Superior temporal gyrus (tissue), 1 donor: Measurements from ENCODE around the gene SGCB.
"Not testable (repeated sequence)": the region's sequence is repeated elsewhere in the genome, so short reads cannot be mapped to it uniquely, and the experiment has no call there.

Experiments
- DNase-seq: peaks from one replicate; pipeline ENCODE4 v3.0.0-alpha.2; 2016; ENCODE audit errors: extremely low spot score

Gene SGCB, protein sequence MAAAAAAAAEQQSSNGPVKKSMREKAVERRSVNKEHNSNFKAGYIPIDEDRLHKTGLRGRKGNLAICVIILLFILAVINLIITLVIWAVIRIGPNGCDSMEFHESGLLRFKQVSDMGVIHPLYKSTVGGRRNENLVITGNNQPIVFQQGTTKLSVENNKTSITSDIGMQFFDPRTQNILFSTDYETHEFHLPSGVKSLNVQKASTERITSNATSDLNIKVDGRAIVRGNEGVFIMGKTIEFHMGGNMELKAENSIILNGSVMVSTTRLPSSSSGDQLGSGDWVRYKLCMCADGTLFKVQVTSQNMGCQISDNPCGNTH

DNA sequence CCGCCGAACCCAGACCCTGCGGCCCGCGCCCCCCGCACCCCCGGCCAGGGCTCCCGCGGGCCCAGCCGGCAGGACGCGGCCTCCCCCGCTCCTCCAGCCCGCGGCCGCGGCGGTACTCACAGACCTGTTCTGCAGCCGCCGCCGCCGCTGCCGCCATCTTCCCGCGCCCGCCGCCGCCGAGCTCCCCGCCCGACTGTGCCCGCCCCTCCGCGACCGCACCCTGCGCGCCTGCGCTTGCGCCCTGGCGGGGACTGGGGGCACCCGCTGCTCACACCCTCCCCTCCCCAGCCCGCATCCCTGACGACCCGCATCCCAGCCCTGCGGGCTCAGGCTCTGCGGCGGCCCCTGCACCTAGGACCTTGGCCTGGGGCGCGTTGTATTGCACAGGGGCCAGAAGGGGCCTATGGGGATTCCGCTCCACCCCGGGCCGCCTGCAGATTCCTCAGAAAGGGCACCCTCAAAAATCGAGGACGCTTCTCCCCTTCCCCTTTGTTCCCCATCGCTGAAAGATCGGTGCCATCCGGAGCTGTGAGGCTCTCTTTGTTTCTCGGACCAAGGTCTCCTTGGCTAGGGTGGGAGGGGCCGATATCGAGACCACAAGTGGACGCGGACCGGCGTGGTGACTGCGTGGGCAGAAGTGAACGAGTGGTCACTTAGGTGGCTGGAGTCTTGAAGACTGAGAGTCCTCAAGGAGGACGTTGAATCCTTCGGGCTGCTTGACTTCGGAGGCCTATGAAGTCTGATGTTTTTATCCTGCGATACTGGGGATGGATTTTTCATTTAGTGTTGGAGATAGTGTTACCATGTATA, at the start of gene SGCB:
SGCB (minus strand) TSS at position 197 of the 810 bp plus-strand sequence; CDS start at position 157, 40 bp downstream.
- DNase-seq, result peak; percentile 72

DNA sequence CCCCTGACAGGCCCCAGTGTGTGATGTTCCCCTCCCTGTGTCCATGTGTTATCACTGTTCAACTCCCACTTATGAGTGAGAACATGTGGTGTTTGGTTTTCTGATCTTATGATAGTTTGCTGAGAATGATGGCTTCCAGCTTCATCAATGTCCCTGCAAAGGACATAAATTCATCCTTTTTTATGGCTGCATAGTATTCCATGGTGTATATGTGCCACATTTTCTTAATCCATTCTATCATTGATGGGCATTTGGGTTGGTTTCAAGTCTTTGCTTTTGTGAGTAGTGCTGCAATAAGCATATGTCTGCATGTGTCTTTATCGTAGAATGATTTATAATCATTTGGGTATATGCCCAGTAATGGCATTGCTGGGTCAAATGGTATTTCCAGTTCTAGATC, 48.3 kb upstream of the SGCB start:
- DNase-seq, result not testable (repeated sequence)

DNA sequence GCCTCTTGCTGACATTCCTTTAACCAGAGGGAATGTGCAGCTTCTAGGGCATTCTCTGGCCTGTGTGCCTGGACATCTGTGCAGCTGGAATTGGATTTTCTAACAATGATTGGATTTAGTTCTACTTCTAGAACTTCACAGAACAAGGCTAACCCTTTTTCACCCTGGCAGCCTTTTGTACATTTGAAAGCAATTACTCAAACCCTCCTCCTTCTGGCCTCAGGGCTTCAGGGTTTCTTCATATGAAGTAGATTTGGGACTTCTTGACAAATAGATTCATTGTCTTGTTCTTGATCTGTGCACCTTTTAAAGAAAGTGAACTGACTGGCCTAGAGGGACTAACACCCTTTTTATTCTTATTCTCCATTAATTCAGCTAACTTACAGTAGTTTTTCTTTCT, 43.1 kb upstream of the SGCB start:
- no peak for DNase-seq

DNA sequence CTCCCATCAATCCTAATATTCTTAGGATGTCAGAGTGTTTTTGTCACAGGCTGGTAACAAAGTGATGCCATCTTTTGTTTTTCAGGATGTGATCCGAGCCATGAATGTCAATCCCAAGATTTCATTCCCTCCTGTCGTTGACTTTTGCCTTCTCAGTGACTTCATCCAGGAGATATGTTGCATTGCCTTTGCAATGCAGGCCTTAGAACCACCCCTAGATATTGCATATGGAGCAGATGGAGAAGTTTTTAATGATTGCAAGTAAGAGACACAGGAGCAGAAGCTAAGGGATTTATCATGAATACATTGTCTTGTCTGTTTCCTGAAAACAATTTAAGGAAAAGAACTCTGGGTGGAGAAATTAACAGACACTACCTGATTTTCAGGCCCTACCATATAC, 41.6 kb upstream of the SGCB start:
- DNase-seq, result no peak

DNA sequence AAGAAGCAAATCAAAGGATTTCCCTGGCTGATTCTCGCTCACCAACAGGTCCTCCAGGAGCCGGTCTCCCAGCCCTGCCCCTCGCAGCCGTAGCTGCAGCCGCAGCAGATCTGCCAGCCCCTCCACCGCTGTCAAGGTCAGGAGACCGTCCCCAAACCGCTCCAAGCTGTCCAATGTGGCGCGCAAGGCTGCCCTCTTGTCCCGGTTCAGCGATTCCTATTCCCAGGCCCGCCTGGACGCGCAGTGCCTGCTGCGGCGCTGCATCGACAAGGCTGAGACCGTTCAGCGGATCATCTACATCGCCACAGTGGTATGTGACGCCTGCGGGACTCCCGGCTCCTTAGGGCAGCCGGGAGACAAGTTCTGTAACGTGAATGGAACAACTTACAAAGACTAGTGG, 38.6 kb upstream of the SGCB start:
- DNase-seq, result no peak

DNA sequence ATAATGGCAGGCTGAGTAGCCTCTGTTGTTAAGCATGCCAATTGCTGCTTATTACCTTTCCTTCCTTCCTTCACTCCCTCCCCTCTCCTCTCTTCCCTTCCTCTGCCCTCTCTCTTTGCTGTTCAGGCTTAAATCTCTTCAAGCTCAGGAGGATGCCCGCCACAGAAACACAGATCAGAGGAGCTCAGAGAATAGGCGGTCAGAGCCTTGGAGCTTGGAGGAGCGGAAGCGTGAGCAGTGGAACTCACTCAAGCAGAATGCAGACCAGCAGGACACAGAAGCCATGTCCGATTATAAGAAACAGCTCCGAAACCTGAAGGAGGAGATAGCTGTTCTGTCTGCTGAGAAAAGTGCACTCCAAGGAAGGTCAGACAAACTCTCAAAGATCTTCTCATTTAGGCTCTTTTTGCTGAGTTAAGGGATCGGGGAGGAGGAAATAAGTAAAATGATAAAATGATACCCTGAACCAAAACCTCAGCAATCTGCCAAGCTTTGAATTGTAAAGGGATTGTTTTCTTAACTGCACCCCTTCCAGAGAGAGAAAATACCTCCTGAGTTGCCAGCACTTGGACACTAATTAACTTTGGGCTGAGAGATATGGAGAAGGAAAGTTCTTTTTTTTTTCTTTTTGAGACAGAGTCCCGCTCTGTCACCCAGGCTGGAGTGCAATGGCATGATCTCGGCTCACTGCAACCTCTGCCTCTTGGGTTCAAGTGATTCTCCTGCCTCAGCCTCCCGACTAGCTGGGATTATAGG, 33.9 kb upstream of the SGCB start:
- no peak for DNase-seq

DNA sequence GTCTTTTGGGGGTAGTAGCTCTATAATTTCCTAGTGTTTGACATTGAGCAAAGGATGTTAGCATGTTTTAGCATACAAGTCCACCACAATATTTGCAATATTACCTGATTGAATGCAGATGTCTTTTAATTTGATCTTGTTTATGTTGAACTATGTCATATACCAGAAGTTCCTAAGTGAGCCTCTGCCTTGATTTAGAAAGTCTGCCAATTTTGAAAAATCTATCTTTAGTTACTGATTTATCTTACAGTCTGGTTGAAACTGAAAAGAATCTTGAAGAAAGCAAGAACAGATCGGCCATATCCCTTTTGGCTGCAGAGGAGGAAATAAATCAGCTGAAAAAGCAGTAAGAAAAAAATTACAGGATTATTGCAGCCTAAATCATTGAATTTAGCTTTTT, 31.5 kb upstream of the SGCB start:
- DNase-seq, result no peak

DNA sequence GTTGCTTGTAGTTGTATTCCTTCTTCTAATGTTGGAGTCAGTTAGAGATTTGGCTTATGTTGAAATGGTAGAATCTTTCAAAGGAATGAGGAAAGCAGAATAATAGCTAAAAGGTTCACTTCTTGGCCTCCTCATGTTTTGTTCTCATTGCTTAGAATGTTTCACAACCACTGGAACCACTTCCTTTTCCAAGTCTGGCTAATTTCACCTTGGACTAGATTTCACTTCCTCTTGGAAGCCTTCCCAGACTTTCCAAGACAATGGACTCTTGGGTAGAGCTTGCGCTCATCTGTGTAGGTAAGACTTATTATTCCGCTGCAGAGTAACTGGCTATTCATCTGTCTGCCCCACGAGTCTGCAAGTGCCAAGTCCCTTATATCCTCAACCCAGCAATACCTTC, 21.3 kb upstream of the SGCB start:
- peak; percentile 51 for DNase-seq

DNA sequence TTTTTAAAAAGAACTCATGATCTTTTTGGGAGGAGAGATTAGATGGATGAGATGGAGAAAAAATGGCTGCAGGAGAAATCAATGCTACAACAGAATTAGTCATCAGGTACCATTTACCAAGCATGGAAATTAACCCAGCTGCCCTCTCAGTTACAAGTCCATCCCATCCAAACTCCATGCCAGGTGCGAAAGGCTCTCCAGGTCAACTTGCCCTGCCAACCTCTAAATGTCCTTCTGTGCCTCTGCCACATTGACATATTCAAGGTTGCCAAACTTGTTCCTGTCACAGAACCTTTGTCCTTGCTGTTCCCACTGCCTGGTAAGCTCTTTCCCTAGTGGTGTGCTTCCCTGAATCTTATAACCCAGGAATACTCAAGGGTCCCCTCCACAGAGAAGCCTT, 20.2 kb upstream of the SGCB start:
- DNase-seq, result no peak

DNA sequence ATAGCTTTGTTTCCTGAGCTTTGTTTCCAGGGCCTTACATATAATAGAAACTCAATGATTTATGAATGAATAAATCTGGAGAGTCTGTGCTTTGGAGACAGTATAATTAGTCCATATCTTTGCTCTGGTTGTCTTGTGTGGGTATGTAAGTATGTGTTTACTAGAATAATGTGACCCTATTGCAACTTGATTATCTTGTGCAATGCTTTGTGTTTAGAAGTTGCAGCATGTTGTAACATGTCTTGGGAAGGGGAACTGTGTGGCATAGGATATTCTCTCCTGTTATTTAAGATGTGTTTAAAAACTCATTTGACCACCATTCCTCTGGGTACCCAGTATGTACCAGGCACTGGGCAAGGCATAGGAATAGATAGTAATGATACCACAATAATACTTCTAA, 19.1 kb upstream of the SGCB start:
- DNase-seq, result no peak

DNA sequence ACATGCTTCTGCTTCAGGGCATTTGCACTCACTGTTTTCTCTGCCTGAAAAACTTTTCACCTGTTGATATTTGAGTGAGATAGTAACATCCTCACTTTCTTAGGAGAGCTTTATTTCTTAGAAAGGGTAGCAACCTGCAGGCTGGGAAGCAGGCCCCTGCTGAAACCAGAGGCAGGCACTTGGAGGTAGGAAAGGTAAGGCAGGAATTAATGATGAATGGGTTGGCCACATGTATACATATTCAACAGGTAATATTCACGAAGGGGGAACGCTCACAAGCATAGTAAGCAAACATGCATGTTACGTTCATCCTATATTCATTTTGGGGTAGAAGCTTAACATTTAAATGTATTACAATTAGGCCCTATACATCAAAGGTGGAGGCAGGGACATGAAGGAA, 16.2 kb upstream of the SGCB start:
- DNase-seq, result no peak

DNA sequence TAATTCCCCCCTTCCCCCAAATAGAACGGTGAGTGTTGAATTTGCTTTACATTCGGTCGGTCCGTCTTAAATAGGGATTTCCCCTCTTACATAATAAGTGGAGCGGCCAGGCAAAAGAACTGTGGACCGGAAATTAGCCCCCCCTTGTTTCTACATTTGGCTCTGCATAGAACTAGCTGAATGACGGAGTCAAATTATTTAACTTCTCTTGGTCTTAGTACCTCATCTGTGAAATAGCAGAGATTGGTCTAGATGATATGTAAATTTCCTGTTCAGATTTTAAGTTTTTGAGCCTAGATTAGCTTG, 14.3 kb upstream of the SGCB start:
- no peak for DNase-seq

DNA sequence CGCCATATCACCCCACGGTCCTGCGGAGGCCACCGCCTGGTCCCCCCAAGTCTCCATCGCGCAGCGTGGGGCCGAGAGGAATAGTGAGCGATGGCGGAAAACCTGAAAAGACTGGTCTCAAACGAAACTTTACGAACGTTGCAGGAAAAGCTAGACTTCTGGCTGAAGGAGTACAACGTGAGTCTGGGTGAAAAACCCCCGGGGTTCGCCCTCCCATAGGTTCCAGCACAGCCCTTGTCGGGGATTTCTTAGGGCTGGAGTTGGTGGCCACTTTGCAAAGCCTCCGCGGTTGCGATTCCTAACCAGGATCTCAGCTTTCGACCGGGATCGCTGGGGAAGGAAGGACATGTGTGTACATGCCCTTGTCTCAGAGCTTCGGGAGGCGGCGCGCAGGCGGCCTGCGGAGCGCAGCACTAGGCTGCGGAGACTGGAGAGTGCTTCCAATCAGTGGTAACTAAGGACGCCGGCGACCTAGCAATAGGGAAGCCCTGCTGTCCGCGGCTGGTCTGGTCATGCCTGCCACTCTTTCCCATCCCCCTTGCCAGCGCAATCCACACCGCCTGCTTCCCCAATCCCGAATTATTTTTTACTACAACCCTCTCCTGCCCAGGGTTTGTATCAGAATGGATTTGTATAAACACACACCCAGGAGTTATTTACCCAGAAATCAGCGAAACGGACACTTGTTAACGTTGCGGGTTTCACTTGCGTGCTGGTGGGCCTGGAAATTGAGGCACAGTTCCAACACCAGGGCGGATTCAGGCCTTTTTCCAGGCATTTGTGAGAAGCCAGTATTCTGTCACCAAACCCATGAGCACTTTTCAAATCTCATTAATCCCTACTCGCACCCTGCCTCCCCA, 13.7 kb upstream of the SGCB start:
- no peak for DNase-seq

DNA sequence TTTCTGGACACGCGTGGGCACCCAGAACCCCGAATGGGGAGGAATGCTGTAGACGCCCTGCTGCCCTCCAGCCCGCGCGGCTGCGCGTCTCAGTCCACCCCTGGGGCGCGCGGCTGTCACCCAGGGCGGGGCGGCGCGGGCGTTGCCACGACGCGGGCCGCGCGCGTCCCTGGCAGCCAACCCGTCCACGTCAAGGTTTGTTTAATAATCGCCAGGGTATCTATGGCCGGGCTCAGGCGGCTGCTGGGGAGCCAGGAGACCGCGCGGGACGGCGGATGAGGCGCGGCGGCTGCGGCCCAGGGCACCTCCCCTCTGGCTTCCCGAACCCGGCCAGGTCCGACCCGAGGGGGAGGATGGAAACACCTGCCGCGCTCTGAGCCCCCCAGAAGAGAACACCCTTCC, 13.1 kb upstream of the SGCB start, which contains the start of gene SPATA18:
SPATA18 (plus strand) TSS at position 92 of the 402 bp plus-strand sequence. CDS start 401 bp downstream, outside the sequence.
- DNase-seq, result no peak

DNA sequence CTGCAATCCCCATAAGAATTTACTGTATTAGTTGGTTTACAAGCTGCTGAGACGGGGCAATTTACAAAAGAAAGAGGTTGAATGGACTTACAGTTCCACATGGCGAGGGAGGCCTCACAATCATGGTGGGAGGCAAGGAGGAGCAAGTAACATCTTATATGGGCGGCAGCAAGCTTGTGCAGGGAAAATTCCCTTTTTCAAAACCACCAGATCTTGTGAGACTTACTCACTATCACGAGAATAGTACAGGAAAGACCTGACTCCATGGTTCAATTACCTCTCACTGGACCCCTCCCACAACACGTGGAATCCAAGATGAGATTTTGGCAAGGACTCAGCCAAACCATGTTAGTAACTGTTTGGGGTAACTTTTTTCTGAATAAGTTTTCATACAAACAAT, 11.2 kb upstream of the SGCB start:
- no peak for DNase-seq

DNA sequence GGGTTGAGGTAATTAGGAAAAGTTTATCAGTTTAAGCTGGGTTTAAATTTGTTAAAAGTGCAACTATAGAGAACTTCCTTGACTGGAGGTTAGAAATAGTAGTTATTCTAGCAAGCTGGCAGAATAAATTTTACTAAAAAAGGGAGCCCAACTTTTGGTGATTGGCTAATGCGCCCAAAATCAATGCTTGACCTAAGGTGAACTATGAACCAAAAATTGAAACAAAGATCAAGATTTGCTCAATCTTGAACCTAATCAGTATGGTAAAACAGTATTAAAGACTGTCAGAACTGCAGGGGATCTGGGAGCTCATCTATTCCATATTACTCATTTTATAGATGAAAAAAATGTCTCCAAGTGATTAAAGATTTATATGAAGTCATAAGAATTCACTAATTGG, 6.9 kb upstream of the SGCB start:
- DNase-seq, result no peak

DNA sequence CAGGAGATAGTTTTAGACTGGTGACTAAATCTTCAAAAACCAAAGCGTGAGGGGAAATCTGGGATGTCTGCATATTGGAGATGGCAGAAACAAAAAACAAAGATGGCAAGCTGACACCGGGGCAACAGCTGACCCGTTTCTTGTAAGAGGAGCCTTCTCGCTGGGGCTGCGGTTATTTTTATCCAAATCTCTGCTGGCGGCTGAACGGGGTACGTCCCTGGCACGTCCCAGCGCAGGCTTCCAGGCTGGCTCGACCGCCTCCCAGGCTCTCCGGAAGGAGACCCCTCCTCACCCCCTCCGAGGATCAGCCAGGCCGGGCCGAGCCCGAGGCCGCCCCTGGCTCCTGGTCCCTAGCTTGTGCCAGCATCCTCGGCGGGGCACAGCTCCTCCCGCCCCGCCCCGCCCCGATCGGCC, 403 bp downstream of the SGCB start:
- DNase-seq, result peak; percentile 56

DNA sequence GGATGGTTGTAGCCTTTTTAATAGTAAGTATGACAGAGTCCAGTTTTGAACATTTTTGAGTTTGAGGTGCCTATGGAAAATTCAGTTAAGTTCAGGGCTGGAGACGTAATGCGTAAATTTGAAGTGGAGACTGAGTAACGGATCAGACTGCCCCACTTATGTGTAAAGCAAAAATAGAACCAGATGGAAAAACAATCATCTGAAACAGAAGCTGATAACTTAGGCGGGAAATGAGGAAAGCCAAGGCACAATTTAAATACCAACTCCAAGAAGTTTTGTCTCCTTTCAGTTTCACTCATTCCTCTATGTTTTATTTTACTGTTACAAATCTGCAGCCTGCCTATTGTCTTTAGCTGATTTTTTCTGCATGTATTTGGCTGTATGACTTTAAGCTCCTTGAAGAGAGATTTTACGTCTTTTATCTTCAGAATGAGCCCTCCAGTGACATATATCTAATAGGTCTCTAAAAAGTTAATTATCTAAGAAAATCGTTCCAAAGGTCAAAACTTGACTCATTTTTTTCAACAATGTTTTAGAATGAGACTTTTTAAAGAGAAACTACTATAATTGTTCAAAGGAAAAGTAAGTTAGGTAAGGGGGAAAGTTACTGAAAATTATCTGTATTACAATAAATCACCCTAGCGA, 1.1 kb downstream of the SGCB start:
- no peak for DNase-seq

DNA sequence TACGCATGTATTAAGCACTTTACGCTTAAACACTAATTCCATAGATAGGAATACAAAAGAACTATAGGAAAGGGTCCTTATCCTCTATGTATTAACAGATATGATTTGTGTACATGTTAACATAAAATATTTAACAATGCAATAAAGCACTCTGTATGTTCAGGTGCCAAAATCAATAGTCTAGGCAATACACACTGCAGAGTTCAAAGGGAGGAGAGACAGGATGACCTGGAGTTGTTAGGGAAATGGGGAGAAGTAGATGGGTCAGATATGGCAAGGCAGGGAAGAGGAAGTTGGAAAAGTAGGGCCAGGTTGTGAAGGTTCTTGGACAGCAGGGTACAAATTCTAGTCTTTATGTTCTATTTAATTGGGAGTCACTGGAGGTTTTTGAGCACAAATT, 2.9 kb downstream of the SGCB start:
- DNase-seq, result no peak

DNA sequence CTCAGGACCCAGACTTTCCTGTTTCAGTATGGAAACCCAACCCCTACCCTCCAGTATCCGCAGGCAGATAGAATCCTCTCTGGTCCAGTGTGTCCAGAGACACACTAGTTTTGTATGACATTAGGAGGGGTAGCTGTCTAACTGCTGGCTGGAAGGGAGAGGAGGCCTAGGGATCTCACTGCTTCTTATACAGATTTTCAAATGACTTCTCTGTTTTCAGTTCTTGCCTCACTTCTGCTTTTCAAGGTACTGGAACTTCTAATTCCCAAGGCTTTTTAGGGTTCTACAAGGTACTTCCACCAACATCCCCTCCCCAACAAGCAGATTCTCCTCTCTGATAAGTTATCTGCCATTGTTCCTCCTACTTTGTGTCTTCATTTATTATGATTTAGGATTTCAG, 6.1 kb downstream of the SGCB start:
- DNase-seq, result no peak

DNA sequence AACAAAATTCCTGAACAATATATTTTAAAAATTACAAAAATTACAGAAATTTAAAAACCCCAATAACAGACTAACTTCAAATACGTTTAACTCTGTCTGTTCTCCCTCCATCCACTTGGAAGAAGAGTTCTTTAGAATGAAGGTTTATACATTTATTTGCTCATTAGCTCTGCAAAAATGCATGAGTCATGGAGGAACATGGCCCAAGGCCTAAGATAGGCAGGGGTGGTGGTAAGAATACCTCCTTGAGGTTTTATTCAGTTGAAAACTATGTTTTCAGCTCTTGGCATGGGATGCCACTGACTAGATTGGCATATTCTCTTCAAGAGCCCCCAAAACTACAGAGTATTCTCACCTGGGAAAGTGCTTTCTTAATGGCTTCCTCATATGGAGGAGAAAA, 9.1 kb downstream of the SGCB start:
- DNase-seq, result no peak
